ENCODE results near the gene RNF138.
"Not testable (repeated sequence)": the region's sequence is repeated elsewhere in the genome, so short reads cannot be mapped to it uniquely, and the experiment has no call there.

RNF138 gene

GRCh38 chr18:32091724-32092421, at the start of gene RNF138:
RNF138 (plus strand) TSS chr18:32091874; CDS start chr18:32092777, 903 bp downstream.
- DNase-seq = peak; percentile 43

GRCh38 chr18:32042337-32042736, 49.3 kb upstream of the RNF138 start:
- no peak for DNase-seq

GRCh38 chr18:32048507-32049091, 43.1 kb upstream of the RNF138 start:
- no peak for DNase-seq

GRCh38 chr18:32049393-32050171, 42.1 kb upstream of the RNF138 start:
- no peak for DNase-seq

GRCh38 chr18:32056613-32057358, 34.9 kb upstream of the RNF138 start:
- no peak for DNase-seq

- DNase-seq = no peak
Observed at GRCh38 chr18:32057624-32058165, 34.0 kb upstream of the RNF138 start.

GRCh38 chr18:32060026-32060425, 31.6 kb upstream of the RNF138 start:
- no peak for DNase-seq

GRCh38 chr18:32067375-32068167, 24.1 kb upstream of the RNF138 start:
- no peak for DNase-seq

- no peak for DNase-seq
Observed at GRCh38 chr18:32072321-32072720, 19.4 kb upstream of the RNF138 start.

- DNase-seq = no peak
Observed at GRCh38 chr18:32074206-32074605, 17.5 kb upstream of the RNF138 start.

- no peak for DNase-seq
Observed at GRCh38 chr18:32078845-32079244, 12.8 kb upstream of the RNF138 start.

GRCh38 chr18:32081881-32082280, 9.8 kb upstream of the RNF138 start:
- no peak for DNase-seq

GRCh38 chr18:32083781-32084180, 7.9 kb upstream of the RNF138 start:
- DNase-seq = no peak

- DNase-seq = no peak
Observed at GRCh38 chr18:32086881-32087280, 4.8 kb upstream of the RNF138 start.

- DNase-seq = not testable (repeated sequence)
Observed at GRCh38 chr18:32090831-32091230, 843 bp upstream of the RNF138 start.

GRCh38 chr18:32091325-32091723, 350 bp upstream of the RNF138 start:
- DNase-seq = no peak

GRCh38 chr18:32092422-32093101, 888 bp downstream of the RNF138 start:
- DNase-seq = peak; percentile 86

GRCh38 chr18:32093102-32093511, 1.4 kb downstream of the RNF138 start:
- no peak for DNase-seq

- DNase-seq = no peak
Observed at GRCh38 chr18:32093523-32093922, 1.8 kb downstream of the RNF138 start.

GRCh38 chr18:32095192-32095899, 3.7 kb downstream of the RNF138 start:
- DNase-seq = no peak

- DNase-seq = no peak
Observed at GRCh38 chr18:32095900-32096229, 4.2 kb downstream of the RNF138 start.
